ENCODE data around the gene ADAMTS5.

GRCh38 chr21:26964170-26964778 is 2.6 kb downstream of the ADAMTS5 start:
- TF ChIP-seq, protein P1, sequence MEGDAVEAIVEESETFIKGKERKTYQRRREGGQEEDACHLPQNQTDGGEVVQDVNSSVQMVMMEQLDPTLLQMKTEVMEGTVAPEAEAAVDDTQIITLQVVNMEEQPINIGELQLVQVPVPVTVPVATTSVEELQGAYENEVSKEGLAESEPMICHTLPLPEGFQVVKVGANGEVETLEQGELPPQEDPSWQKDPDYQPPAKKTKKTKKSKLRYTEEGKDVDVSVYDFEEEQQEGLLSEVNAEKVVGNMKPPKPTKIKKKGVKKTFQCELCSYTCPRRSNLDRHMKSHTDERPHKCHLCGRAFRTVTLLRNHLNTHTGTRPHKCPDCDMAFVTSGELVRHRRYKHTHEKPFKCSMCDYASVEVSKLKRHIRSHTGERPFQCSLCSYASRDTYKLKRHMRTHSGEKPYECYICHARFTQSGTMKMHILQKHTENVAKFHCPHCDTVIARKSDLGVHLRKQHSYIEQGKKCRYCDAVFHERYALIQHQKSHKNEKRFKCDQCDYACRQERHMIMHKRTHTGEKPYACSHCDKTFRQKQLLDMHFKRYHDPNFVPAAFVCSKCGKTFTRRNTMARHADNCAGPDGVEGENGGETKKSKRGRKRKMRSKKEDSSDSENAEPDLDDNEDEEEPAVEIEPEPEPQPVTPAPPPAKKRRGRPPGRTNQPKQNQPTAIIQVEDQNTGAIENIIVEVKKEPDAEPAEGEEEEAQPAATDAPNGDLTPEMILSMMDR (IDR thresholded peaks at IDR 0.05) = no peak
- TF ChIP-seq POLR2A (IDR thresholded peaks at IDR 0.05) = peak in 1 of 2 donors; percentile 36
